ENCODE results near the gene C1QTNF12.

The C1QTNF12 gene

GRCh38 chr1:1241588-1242219 is 4.8 kb downstream of the C1QTNF12 start:
- no peak for DNase-seq (ENCODE audit: low spot score)
- no peak for TF ChIP-seq CTCF (IDR thresholded peaks at IDR 0.05; ENCODE audit: borderline replicate concordance, control extremely low read depth, extremely low read depth, insufficient read depth, missing control alignments)
- in situ Hi-C loops (cut with MboI; ENCODE audit: low sequenced_read_pairs, unreplicated experiment): no loop called here

- in situ Hi-C loops (cut with MboI; ENCODE audit: low sequenced_read_pairs, unreplicated experiment): no loop called here
- no peak for DNase-seq (ENCODE audit: low spot score)
- TF ChIP-seq CTCF (IDR thresholded peaks at IDR 0.05; ENCODE audit: borderline replicate concordance, control extremely low read depth, extremely low read depth, insufficient read depth, missing control alignments): no peak
Observed at GRCh38 chr1:1240822-1241587, 5.5 kb downstream of the C1QTNF12 start.

- in situ Hi-C loops (cut with MboI; ENCODE audit: low sequenced_read_pairs, unreplicated experiment): no loop called here
- no peak for TF ChIP-seq CTCF (IDR thresholded peaks at IDR 0.05; ENCODE audit: borderline replicate concordance, control extremely low read depth, extremely low read depth, insufficient read depth, missing control alignments)
- DNase-seq (ENCODE audit: low spot score): no peak
Observed at GRCh38 chr1:1240348-1240732, 6.2 kb downstream of the C1QTNF12 start.

GRCh38 chr1:1239614-1240347 is 6.7 kb downstream of the C1QTNF12 start:
- TF ChIP-seq CTCF (IDR thresholded peaks at IDR 0.05; ENCODE audit: borderline replicate concordance, control extremely low read depth, extremely low read depth, insufficient read depth, missing control alignments): no peak
- in situ Hi-C loops (cut with MboI; ENCODE audit: low sequenced_read_pairs, unreplicated experiment): no loop called here
- no peak for DNase-seq (ENCODE audit: low spot score)

GRCh38 chr1:1239227-1239613 is 7.3 kb downstream of the C1QTNF12 start:
- in situ Hi-C loops (cut with MboI; ENCODE audit: low sequenced_read_pairs, unreplicated experiment): no loop called here
- no peak for TF ChIP-seq CTCF (IDR thresholded peaks at IDR 0.05; ENCODE audit: borderline replicate concordance, control extremely low read depth, extremely low read depth, insufficient read depth, missing control alignments)
- no peak for DNase-seq (ENCODE audit: low spot score)

- no peak for TF ChIP-seq CTCF (IDR thresholded peaks at IDR 0.05; ENCODE audit: borderline replicate concordance, control extremely low read depth, extremely low read depth, insufficient read depth, missing control alignments)
- DNase-seq (ENCODE audit: low spot score): no peak
- in situ Hi-C loops (cut with MboI; ENCODE audit: low sequenced_read_pairs, unreplicated experiment): no loop called here
Observed at GRCh38 chr1:1238702-1239178, 7.8 kb downstream of the C1QTNF12 start.

Measured in GM13976 (cell line).